HepG2 (cell line): ENCODE data around the gene GGA1. TPM values are rescaled to one million over a fixed set of nuclear protein-coding genes. Genes with fewer than 3 reads are reported as not detected.
A peak's percentile ranks its signal among the peaks of the same experiment; 100 is the strongest.

ENCODE experiments used
- CENPT ChIP-seq: sonication (generic); formaldehyde crosslinking; IDR thresholded peaks from 2 replicates; pipeline ENCODE4 v1.8.0; 2022; ENCODE audit warnings: low read depth, mild to moderate bottlenecking, moderate library complexity, missing genetic modification reagents
- ETS1 ChIP-seq: sonication (generic); formaldehyde crosslinking; IDR thresholded peaks from 2 replicates; pipeline ENCODE4 v1.4.0; 2020; ENCODE audit warnings: missing genetic modification reagents
- GPBP1L1 ChIP-seq: sonication (generic); formaldehyde crosslinking; IDR thresholded peaks from 2 replicates; pipeline ENCODE4 v1.5.0; 2020; ENCODE audit warnings: mild to moderate bottlenecking, missing genetic modification reagents
- IKZF1 ChIP-seq: fragments of 450-650 bp; IDR thresholded peaks from 2 replicates; pipeline ENCODE4 v1.7.1; 2016
- IRF9 ChIP-seq: sonication (generic); formaldehyde crosslinking; IDR thresholded peaks from 2 replicates; pipeline ENCODE4 v1.8.0; 2022; ENCODE audit warnings: missing genetic modification reagents, mild to moderate bottlenecking, borderline replicate concordance
- MEF2D ChIP-seq: sonication (generic); formaldehyde crosslinking; IDR thresholded peaks from 2 replicates; pipeline ENCODE4 v1.5.1; 2020; ENCODE audit warnings: mild to moderate bottlenecking, missing genetic modification reagents
- TFDP1 ChIP-seq: IDR thresholded peaks from 2 replicates; pipeline ENCODE4 v1.6.1; 2016; ENCODE audit warnings: missing compliant biosample characterization, missing genetic modification reagents, borderline replicate concordance
- TFDP2 ChIP-seq: sonication (generic); formaldehyde crosslinking; IDR thresholded peaks from 2 replicates; pipeline ENCODE4 v1.4.0; 2020; ENCODE audit warnings: missing genetic modification reagents
- ZFP36L1 ChIP-seq: sonication (generic); formaldehyde crosslinking; IDR thresholded peaks from 2 replicates; pipeline ENCODE4 v1.8.0; 2022; ENCODE audit warnings: mild to moderate bottlenecking, missing genetic modification reagents, moderate library complexity
- ZFX ChIP-seq: sonication (generic); formaldehyde crosslinking; IDR thresholded peaks from 2 replicates; pipeline ENCODE4 v1.4.0; 2020; ENCODE audit warnings: mild to moderate bottlenecking, low read depth, missing genetic modification reagents, moderate library complexity
- ZHX1 ChIP-seq: sonication (generic); formaldehyde crosslinking; IDR thresholded peaks from 2 replicates; pipeline ENCODE4 v1.8.1; 2022; ENCODE audit warnings: low read depth, mild to moderate bottlenecking, missing genetic modification reagents
- ZNF136 ChIP-seq: sonication (generic); formaldehyde crosslinking; IDR thresholded peaks from 2 replicates; pipeline ENCODE4 v1.8.1; 2022; ENCODE audit warnings: low read depth, mild to moderate bottlenecking, moderate library complexity, missing genetic modification reagents
- ZNF225 ChIP-seq: sonication (generic); formaldehyde crosslinking; IDR thresholded peaks from 2 replicates; pipeline ENCODE4 v1.4.0; 2020; ENCODE audit warnings: mild to moderate bottlenecking, missing genetic modification reagents
- ZNF234 ChIP-seq: sonication (generic); formaldehyde crosslinking; conservative IDR thresholded peaks from 2 replicates; pipeline ENCODE4 v1.5.1; 2020; ENCODE audit warnings: mild to moderate bottlenecking, missing genetic modification reagents
- ZNF367 ChIP-seq: sonication (generic); formaldehyde crosslinking; IDR thresholded peaks from 2 replicates; pipeline ENCODE4 v1.4.0; 2020; ENCODE audit warnings: missing genetic modification reagents, borderline replicate concordance
- ZNF383 ChIP-seq: sonication (generic); formaldehyde crosslinking; IDR thresholded peaks from 2 replicates; pipeline ENCODE4 v1.4.0; 2020; ENCODE audit warnings: missing genetic modification reagents, mild to moderate bottlenecking, borderline replicate concordance
- ZNF451 ChIP-seq: sonication (generic); formaldehyde crosslinking; IDR thresholded peaks from 2 replicates; pipeline ENCODE4 v1.5.0; 2020; ENCODE audit warnings: mild to moderate bottlenecking, missing genetic modification reagents
- ZNF550 ChIP-seq: sonication (generic); formaldehyde crosslinking; IDR thresholded peaks from 2 replicates; pipeline ENCODE4 v1.4.0; 2020; ENCODE audit warnings: mild to moderate bottlenecking, missing genetic modification reagents, borderline replicate concordance
- ZNF557 ChIP-seq: sonication (generic); formaldehyde crosslinking; IDR thresholded peaks from 2 replicates; pipeline ENCODE4 v1.4.0; 2020; ENCODE audit warnings: missing genetic modification reagents
- ZNF724P ChIP-seq: sonication (generic); formaldehyde crosslinking; IDR thresholded peaks from 2 replicates; pipeline ENCODE4 v1.8.0; 2022; ENCODE audit warnings: missing genetic modification reagents, borderline replicate concordance
- polyA plus RNA-seq, 8 experiments: library from polyadenylated mRNA; depleted of rRNA in 3 of 8; stranded (reverse) in 7 of 8; unstranded in 1 of 8; fragments of >200 nt; fragmentation: Illumina TruSeq in 4 of 8; extraction: Trizol in 4 of 8; gene quantifications; 2 replicates each; pipeline versions ENCODE4 v1.2.1 to v1.2.3, GENCODE V29; 2011 to 2016; ENCODE audit warnings: low read depth in 4 of 8, missing spikeins in 1 of 8, mixed read lengths in 1 of 8; ENCODE audit not compliant: insufficient read depth in 1 of 8
- total RNA-seq, 5 experiments: library from RNA; depleted of rRNA; stranded (reverse); fragments of >200 nt; fragmentation: Illumina TruSeq; extraction: Trizol; gene quantifications; 2 replicates each; pipeline ENCODE4 v1.2.3, GENCODE V29; 2016; ENCODE audit warnings: low read depth in 1 of 5

GGA1 gene
- total and polyA plus RNA-seq, 2 of the 13 experiments (the other 11 are each of a cell fraction or from before 2014, with no cell fraction given), result 29.1 to 87.2 TPM

GRCh38 chr22:37608477-37609239, at the start of gene GGA1 (continued):
- TF ChIP-seq MEF2D (CRISPR knock-in tag) (peak; percentile 75; the same call in 1 of the 2 replicates), TFDP2 (CRISPR knock-in tag) (peak; percentile 81), ZNF225 (no peak), IKZF1 (no peak), ZNF557 (CRISPR knock-in tag) (no peak), ZNF451 (CRISPR knock-in tag) (no peak), ZHX1 (CRISPR knock-in tag) (0 out of 2 replicates have a peak, but pooled peaks have one; percentile 25), ZNF724P (no peak), ZNF550 (no peak), ZNF367 (no peak; the same call in 1 of the 2 replicates), ZNF383 (CRISPR knock-in tag) (no peak), TFDP1 (peak; percentile 68; the same call in 1 of the 2 replicates), GPBP1L1 (CRISPR knock-in tag) (no peak), ZNF136 (CRISPR knock-in tag) (0 out of 2 replicates have a peak, but pooled peaks have one; percentile 54), IRF9 (peak; percentile 67; the same call in 1 of the 2 replicates), ZNF234 (CRISPR knock-in tag) (no peak), ZFX (peak; percentile 43; the same call in 1 of the 2 replicates), CENPT (no peak), ETS1 (CRISPR knock-in tag) (no peak), ZFP36L1 (CRISPR knock-in tag) (0 out of 2 replicates have a peak, but pooled peaks have one; percentile 1)
